ENCODE results near the gene EPB41L1.

EPB41L1 gene

GRCh38 chr20:36255445-36255844 lies 100.9 kb downstream of the EPB41L1 start:
- Mint-ChIP-seq H3K4me1 (peaks cover 36% of the 10 kb centered on the region), H3K27ac (no peak overlapping the region), H3K27me3 (ENCODE audit: low read depth) (no peaks in the 10 kb centered on the region), H3K36me3 (ENCODE audit: low read depth) (peaks cover 26% of the 10 kb centered on the region), H3K9me3 (no peaks in the 10 kb centered on the region), H3K4me3 (no peak overlapping the region)
- TF ChIP-seq CTCF (IDR thresholded peaks at IDR 0.05; ENCODE audit: unreplicated experiment in 3 of 3) = no peak

DNA sequence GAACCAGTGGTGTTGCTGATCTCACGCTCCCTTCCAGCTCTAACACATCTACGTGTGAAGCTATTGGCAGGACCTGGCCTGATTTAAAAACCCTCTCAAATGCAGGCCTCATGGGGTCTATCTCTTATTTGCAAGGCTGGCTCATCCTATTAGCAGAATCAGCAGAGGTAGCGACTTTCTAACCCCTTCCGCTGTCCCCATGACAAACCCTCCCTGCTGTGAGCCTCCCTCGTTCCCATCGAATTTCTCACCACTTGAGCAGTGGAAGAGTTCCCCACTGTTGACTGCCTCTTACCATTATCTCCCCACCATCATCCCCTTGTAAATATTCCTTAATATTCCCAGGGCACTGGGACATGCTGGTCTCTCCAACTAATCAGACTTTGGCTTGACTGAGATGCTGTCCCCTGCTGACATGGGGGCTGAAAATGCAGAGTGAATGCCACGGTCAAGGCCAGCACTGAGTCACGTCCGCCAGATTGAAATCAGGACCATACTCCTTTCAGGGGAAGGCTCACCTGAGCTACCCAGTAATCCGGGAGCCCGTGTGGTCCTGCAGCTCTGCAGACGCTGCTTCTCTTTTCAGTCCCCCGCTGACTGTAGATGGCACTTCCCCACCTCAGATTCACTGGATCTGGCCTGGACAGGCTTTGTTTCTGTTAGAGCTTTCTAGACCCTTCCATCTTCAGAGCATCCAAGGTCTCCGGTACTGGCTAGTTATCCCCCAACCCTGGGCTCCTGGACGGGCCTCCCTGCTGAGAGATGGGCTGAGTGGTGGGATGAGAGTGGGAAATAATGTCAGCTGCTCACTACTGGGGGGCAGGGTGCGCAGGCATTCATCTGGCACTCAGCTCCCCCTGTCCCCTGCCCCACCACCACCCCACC lies 104.9 kb downstream of the EPB41L1 start:
- Mint-ChIP-seq H3K9me3 (no peaks in the 10 kb centered on the region), H3K4me1 (peaks cover 34% of the 10 kb centered on the region), H3K27me3 (ENCODE audit: low read depth) (no peaks in the 10 kb centered on the region), H3K4me3 (peak overlapping the region in 2 of 3 experiments; percentile 37 to 51), H3K27ac (no peak overlapping the region), H3K36me3 (ENCODE audit: low read depth) (peaks cover 20% of the 10 kb centered on the region)
- TF ChIP-seq CTCF (IDR thresholded peaks at IDR 0.05; ENCODE audit: unreplicated experiment in 3 of 3) = no peak

DNA sequence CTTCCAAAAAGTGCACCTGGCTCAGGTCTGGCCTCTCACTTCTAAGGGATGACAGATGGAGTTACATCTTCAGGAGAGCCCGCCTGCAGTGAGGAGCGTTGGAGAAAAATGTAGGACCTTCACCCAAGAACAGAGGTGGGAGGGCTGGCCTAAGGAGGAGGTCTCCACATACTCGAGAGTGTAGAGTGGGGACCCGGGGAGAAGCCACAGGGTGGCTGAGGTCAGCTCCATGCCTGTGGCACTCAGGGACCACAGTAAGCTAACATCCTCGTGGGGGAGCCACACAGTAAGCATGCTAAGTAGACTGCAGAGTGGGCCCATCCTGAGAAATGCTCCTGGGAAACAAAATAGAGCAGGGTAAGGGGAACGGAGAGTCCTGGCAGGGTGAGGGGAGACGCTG lies 105.8 kb downstream of the EPB41L1 start:
- no peaks in the 10 kb centered on the region for H3K9me3 Mint-ChIP-seq
- H3K4me1 Mint-ChIP-seq = peaks cover 30% of the 10 kb centered on the region
- peak overlapping the region in 2 of 3 experiments; percentile 21 to 51 for H3K4me3 Mint-ChIP-seq
- H3K27ac Mint-ChIP-seq = peak overlapping the region in 1 of 3 experiments; percentile 47
- no peaks in the 10 kb centered on the region for H3K27me3 Mint-ChIP-seq (ENCODE audit: low read depth)
- peaks cover 17% of the 10 kb centered on the region for H3K36me3 Mint-ChIP-seq (ENCODE audit: low read depth)
- TF ChIP-seq CTCF (IDR thresholded peaks at IDR 0.05; ENCODE audit: unreplicated experiment in 3 of 3) = no peak

GRCh38 chr20:36261389-36262105 lies 107.0 kb downstream of the EPB41L1 start:
- H3K9me3 Mint-ChIP-seq = no peaks in the 10 kb centered on the region
- no peak overlapping the region for H3K27ac Mint-ChIP-seq
- H3K4me3 Mint-ChIP-seq = no peak overlapping the region
- H3K36me3 Mint-ChIP-seq (ENCODE audit: low read depth) = peaks cover 7% of the 10 kb centered on the region
- no peaks in the 10 kb centered on the region for H3K27me3 Mint-ChIP-seq (ENCODE audit: low read depth)
- no peak for TF ChIP-seq CTCF (IDR thresholded peaks at IDR 0.05; ENCODE audit: unreplicated experiment in 3 of 3)
- peaks cover 26% of the 10 kb centered on the region for H3K4me1 Mint-ChIP-seq

GRCh38 chr20:36262440-36262839 lies 107.9 kb downstream of the EPB41L1 start:
- no peak overlapping the region for H3K4me3 Mint-ChIP-seq
- H3K4me1 Mint-ChIP-seq = peaks cover 22% of the 10 kb centered on the region
- no peak for TF ChIP-seq CTCF (IDR thresholded peaks at IDR 0.05; ENCODE audit: unreplicated experiment in 3 of 3)
- no peaks in the 10 kb centered on the region for H3K27me3 Mint-ChIP-seq (ENCODE audit: low read depth)
- H3K27ac Mint-ChIP-seq = no peak overlapping the region
- H3K36me3 Mint-ChIP-seq (ENCODE audit: low read depth) = no peaks in the 10 kb centered on the region
- H3K9me3 Mint-ChIP-seq = no peaks in the 10 kb centered on the region

All from nephron (organoid).